Measurements from ENCODE around the gene PPP1R7.

Gene PPP1R7

GRCh38 chr2:241187918-241188234 lies 37.6 kb downstream of the PPP1R7 start:
- TF ChIP-seq CTCF (IDR thresholded peaks at IDR 0.05), result no peak

- TF ChIP-seq CTCF (IDR thresholded peaks at IDR 0.05), result no peak
Observed at GRCh38 chr2:241188361-241189092, 38.3 kb downstream of the PPP1R7 start, which contains the start of gene ANO7. ANO7 (plus strand) TSS chr2:241188677; CDS start chr2:241190064, 1,387 bp downstream.

- no peak for TF ChIP-seq CTCF (IDR thresholded peaks at IDR 0.05)
Observed at GRCh38 chr2:241189093-241189855, 39.0 kb downstream of the PPP1R7 start.

GRCh38 chr2:241189856-241190201 lies 39.6 kb downstream of the PPP1R7 start:
- TF ChIP-seq CTCF (IDR thresholded peaks at IDR 0.05), result no peak

GRCh38 chr2:241190291-241190981 lies 40.2 kb downstream of the PPP1R7 start:
- TF ChIP-seq CTCF (IDR thresholded peaks at IDR 0.05), result no peak

- no peak for TF ChIP-seq CTCF (IDR thresholded peaks at IDR 0.05)
Observed at GRCh38 chr2:241191081-241191480, 40.8 kb downstream of the PPP1R7 start.

GRCh38 chr2:241193271-241193670 lies 43.0 kb downstream of the PPP1R7 start:
- no peak for TF ChIP-seq CTCF (IDR thresholded peaks at IDR 0.05)
